Skin epidermis (tissue), 12 donors: ENCODE data around the gene SPATA17.

Experiments
- H3K27ac ChIP-seq, 21 experiments: fragments of 200-600 bp; sonication (generic) in 11 of 21; one replicate each; pipeline ENCODE4 v1.5.0; 2020; ENCODE audit warnings: mild to moderate bottlenecking in 3 of 21, inconsistent platforms in 2 of 21, moderate library complexity in 2 of 21
- H3K4me3 ChIP-seq, 7 experiments: fragments of 200-600 bp; sonication (generic) in 2 of 7; one replicate each; pipeline ENCODE4 v1.5.0; 2020; ENCODE audit warnings: inconsistent platforms in 2 of 7, mild to moderate bottlenecking in 2 of 7, moderate library complexity in 1 of 7

Gene SPATA17

GRCh38 chr1:217897100-217897499 is 266.0 kb downstream of the SPATA17 start:
- Histone ChIP-seq H3K4me3 (no peak overlapping the region), H3K27ac (no peak overlapping the region)

- H3K27ac ChIP-seq: no peak overlapping the region
- no peak overlapping the region for H3K4me3 ChIP-seq
Observed at GRCh38 chr1:217899614-217900013, 268.5 kb downstream of the SPATA17 start.

- no peak overlapping the region for H3K27ac ChIP-seq
- no peak overlapping the region for H3K4me3 ChIP-seq
Observed at GRCh38 chr1:217907504-217907903, 276.4 kb downstream of the SPATA17 start.

- no peak overlapping the region for H3K4me3 ChIP-seq
- no peak overlapping the region for H3K27ac ChIP-seq
Observed at GRCh38 chr1:217910203-217910602, 279.1 kb downstream of the SPATA17 start.

- Histone ChIP-seq H3K4me3 (no peak overlapping the region), H3K27ac (no peak overlapping the region)
Observed at GRCh38 chr1:217910791-217911320, 279.7 kb downstream of the SPATA17 start.

- H3K4me3 ChIP-seq: no peak overlapping the region
- H3K27ac ChIP-seq: no peak overlapping the region
Observed at GRCh38 chr1:217911908-217912307, 280.8 kb downstream of the SPATA17 start.

- H3K4me3 ChIP-seq: no peak overlapping the region
- no peak overlapping the region for H3K27ac ChIP-seq
Observed at GRCh38 chr1:217917281-217917887, 286.2 kb downstream of the SPATA17 start.

- Histone ChIP-seq H3K4me3 (no peak overlapping the region), H3K27ac (no peak overlapping the region)
Observed at GRCh38 chr1:217919683-217920388, 288.7 kb downstream of the SPATA17 start.
